Activated CD4-positive, CD25-positive, alpha-beta regulatory T cell treated with anti-CD3 and anti-CD28 coated beads, Interleukin-2, amount 50 U/mL, for 24 hours (primary cell): ENCODE results near the gene ZSWIM1.
"Not testable (repeated sequence)": the region's sequence is repeated elsewhere in the genome, so short reads cannot be mapped to it uniquely, and the experiment has no call there.

ENCODE experiments used
- ATAC-seq, 2 donors: fragments of 150-1000 bp; cut with Tn5 transposase; one replicate each; pipeline ENCODE4 v1.10.0; 2021; ENCODE audit warnings: mild to moderate bottlenecking in 1 of 2, moderate library complexity in 1 of 2

The ZSWIM1 gene

DNA sequence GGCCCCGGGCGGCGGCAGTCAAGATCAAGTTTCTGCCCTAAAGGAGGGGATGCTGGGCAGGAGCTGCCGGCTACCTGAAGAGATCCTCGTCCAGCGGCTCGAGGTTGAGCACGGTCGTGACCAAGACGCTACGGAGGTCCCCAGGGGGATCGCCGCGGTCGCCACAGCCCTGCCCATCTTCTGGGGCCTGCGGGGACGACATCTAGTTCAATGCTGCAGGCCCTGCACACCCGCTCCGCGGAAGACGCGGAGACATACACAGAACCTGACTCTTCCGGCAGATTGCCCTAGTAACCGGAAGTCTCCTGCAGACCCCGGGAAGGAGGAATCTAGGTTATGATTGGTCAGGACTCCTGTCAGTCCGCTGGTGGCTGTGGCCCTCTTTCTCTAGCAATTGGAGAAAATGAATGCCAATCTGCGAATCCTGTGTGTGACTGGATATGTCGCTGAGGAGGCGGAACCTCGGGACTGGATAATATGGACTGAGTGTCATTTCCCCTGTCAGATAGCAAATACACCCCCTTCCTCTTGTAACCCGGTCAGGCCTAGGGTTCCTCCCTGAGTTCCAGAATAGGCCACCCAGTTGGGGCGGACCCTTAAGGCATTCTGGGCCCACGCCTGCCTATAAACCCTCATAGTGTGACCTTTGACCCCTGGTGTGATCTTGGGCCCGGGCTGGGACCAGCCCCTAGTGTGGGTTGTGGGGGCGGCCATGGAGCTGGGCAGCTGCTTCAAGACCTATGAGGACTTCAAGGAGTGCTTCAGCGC, 23.7 kb upstream of the ZSWIM1 start, which contains the start of the genes ACOT8 and ZSWIM3:
Gene ACOT8, minus strand, starts transcription at position 279 of the 768 bp plus-strand sequence. Its CDS starts 77 bp downstream, at position 202.
Gene ZSWIM3, plus strand, starts transcription at position 501 of the 768 bp plus-strand sequence. Its CDS starts 212 bp downstream, at position 713.
- peak; percentile 99 for ATAC-seq

DNA sequence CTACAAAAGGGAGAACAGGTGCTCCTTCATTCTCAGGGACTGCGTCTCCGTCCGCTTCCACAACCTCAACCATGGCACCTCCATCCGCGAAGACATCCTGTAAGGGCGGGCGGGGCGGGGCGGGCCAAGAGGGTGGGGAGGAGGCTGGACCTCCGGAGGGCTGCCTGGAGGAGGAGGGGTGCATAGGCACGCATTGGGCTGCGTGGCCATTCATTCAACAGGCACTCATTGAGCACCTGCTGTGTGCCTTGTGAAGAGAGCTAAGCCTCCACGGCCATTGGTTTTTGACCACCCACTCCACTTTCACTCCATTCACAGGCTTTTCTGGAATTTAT, 23.2 kb upstream of the ZSWIM1 start:
- peak; percentile 8 to 18 for ATAC-seq

DNA sequence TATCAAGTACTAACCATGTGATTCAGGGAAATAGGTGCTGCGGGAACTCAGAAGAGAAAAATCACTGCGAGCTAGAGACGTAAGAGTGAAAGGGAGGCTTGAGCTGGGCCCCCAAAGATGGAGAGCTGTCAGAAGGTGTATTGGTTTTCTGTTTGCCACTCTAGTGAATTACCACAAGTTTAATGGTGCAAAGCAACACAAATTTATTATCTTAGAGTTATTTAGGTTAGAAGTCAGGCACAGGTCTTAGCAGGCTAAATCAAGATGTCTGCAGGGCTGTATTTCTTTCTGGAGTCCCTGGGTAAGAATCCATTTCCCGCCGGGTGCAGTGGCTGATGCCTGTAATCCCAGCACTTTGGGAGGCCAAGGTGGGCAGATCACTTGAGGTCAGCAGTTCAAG, 21.1 kb upstream of the ZSWIM1 start:
- ATAC-seq, result no peak

DNA sequence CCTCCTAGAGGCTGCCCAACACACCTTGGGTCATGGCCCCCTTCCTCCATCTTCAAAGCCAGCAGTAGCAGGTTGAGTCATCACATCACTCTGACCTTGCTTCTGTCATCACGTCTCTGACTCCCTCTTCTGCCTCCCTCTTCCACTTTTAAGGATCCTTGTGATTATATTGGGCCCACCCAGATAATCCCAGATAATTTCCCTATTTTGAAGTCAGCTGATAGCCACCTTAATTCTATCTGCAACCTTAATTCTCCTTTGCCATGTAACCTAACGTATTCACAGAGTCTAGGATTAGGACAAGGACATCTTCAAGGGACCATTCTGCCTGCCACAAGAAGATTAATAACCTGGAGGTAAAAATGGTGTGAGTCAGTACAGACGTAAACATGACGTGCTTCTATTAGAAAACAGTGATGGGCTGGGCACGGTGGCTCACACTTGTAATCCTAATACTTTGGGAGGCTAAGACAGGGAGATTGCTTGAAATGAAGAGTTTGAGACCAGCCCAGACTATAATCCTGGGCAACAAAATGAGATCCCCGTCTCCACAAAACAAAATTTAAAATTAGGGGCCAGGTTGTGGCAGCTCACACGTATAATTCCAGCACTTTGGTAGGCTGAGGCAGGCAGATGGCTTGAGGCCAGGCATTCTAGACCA, 20.3 kb upstream of the ZSWIM1 start:
- no peak for ATAC-seq

DNA sequence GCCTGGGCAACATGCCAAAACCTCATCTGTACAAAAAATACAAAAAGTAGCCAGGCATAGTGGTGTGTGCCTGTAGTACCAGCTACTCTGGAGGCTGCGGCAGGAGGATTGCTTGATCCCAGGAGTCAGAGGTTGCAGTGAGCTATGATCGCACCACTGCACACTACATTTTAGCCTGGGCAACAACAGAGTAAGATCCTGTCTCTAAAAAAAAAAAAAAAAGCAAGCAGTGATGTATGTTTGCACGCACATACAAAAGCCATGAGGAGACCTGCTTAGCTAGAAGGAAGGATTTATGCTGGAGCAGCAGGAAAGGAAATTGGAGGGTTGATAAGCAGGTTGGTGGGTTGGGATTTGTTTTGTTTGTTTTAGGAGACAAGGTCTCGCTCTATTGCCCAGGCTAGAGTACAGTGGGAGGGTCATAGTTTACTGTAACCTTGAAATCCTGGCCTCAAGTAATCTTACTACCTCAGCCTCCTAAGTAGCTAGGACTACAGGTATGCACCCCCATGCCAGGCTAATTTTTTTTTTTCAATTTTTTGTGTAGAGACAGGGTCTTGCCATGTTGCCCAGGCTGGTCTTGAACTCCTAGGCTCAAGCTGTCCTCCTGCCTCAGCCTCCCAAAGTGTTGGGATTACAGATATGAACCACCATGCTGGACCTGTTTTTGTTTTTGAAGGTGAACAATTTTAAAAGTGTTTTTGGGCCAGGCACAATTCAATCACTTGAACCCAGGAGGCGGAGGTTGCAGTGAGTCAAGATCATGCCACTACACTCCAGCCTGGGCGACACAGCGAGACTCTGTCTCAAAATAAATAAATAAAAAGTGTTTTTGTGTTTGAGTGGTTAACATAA, 19.6 kb upstream of the ZSWIM1 start:
- no peak for ATAC-seq

DNA sequence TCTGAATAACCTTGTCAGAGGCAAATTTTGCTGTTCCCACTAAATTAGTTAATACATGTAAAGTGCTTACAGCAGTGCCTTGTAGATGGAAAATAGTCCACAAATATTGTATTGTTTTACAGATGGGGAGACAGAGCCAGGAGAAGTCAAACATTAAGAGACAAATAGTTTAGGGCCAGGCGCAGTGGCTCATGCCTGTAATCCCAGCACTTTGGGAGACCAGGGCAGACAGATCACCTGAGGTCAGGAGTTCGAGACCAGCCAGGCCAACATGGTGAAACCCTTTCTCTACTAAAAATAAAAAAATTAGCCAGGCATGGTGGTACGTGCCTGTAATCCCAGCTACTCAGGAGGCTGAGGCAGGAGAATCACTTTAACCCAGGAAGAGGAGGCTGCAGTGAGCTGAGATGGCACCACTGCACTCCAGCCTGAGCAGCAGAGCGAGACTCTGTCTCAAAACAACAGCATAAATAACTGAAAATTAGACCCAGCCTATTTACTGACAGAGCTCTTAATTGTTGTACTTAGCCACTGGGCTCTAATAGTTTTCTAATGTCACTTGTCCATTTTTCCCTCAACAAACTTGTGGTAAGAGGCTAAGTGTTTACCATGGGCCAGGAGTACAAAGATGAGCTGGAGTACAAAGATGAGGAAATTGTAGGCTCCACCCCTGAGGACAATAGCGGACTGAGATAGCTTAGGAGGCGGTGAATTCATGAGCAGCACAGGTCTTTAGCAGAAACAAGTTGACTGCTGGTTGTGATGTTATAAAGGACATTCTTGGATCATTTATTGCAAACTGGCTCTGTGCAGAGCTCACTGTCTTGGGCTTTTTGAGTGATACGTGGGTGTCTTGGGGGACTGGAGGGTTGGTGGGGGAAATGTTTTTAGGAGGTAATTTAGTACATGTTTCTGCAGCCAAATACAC, 17.2 kb upstream of the ZSWIM1 start:
- no peak for ATAC-seq

DNA sequence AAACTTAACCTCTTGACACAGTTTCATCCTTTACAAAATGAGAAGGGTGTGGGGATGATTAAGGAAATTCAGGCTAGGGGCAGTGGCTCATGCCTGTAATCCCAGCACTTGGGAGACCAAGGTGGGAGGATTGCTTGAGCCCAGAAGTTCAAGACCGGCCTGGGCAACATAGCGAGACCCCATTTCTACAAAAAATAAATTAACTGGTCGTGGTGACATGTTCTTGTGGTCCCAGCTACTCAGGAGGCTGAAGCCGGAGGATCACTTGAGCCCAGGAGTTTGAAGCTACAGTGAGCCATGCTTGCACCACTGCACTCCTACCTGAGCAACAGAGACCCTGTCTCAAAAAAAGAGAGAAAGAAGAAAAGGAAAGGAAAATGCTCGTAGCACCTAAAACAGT, 14.6 kb upstream of the ZSWIM1 start:
- no peak for ATAC-seq

DNA sequence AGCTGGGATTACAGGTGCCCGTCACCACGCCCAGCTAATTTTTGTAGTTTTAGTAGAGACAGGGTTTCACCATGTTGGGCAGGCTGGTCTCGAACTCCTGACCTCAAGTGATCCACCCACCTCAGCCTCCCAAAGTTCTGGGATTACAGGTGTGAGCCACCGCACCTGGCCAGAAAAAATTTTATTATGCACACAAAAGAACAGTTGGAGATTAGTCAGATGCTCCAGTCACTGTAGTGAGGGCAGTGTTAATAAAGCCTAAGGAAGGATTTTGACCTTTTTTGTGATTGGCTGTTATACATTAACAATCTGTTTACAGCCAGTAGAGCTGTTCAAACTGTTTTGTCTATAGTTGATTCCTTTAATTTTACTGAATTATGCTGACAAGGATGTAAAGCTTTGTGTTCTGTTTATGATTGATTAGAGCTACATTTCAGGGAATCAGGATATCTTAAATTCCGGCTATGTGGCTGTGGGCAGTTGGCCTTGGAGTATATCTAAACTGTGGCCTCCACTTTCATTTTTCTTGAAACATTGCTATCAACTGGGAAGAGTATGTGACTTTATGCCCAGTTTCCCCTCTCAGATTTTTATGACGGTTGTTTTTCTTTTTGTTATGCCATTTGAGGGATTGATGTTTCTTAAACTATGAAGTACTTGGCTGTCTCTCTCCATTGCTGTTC, 13.8 kb upstream of the ZSWIM1 start:
- no peak for ATAC-seq

DNA sequence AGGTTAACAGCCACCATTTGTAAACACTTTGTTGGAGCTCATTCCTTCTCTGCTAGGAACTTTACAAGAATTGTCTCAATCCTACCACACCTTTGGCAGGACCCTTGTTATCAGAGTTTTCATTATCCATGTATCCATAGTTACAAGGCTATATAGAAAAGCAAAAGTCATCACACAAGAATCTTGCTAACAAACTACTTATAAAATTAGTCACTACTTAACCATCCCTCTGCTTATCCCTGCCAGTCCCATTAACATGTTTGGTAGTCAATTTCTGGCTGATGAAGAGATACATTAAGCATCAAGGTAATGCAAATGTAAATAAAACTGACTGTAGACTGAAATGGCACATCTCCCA, 13.2 kb upstream of the ZSWIM1 start:
- no peak for ATAC-seq

DNA sequence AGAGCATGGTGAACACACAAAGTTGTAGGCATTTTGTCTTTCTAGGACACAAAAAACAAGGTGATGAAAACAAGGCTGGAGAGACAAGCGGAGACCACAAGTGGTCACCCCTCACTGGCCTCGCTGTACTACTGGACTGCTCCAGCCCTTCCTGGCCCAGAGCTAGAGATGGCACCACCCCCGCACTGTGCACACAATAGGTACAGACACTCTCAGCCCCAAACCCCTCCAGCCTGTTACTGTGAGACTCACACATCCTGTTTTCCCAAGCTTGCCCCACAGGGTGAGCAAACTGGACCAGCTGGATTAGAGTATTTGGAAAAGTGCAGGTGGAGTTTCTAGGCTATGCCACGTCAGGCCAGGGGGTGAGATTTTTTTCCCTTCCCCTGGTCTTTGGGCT, 8.4 kb upstream of the ZSWIM1 start:
- no peak for ATAC-seq

DNA sequence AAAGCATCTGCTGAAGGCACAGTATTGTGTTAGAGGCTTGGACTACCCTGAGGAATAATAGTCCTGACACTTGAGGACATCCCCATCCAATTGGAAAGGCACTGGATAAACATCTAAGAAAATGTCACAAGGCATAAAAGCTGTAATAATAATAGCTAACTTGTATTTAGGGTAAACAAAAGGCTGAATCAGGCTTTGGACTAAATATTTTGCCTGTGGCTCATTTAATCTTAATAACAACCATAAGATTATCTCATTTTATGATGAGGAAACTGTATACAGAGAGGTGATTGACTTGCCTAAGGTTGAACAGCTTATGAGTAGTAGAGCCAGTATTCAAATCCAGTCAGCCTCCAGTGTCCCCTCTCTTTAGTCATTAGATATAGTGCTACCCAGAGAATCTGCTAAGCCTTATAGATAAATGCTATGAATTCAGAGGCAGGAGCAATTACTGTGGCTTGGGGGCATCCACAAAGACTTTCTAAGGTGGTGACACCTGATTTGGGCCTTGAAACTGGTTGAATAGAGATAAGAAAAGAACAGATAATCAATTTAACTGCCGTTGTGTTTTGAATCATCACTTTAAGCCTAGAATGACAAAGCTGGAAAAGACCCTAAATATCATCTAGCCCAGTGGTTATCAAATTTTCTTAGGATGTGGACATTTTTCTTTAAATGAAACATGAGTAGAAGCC, 7.5 kb upstream of the ZSWIM1 start:
- no peak for ATAC-seq

DNA sequence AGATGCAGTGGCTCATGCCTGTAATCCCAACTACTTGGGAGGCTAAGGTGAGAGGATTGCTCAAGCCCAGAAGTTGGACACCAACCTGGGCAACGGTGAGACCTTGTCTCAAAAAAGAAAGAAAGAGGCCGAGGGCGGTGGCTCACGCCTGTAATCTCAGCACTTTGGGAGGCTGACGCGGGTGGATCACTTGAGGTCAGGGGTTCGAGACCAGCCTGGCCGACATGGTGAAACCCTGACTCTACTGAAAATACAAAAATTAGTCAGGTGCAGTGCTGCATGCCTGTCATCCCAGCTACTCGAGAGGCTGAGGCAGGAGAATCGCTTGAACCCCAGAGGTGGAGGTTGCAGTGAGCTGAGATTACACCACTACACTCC, 6.9 kb upstream of the ZSWIM1 start:
- ATAC-seq, result not testable (repeated sequence)

DNA sequence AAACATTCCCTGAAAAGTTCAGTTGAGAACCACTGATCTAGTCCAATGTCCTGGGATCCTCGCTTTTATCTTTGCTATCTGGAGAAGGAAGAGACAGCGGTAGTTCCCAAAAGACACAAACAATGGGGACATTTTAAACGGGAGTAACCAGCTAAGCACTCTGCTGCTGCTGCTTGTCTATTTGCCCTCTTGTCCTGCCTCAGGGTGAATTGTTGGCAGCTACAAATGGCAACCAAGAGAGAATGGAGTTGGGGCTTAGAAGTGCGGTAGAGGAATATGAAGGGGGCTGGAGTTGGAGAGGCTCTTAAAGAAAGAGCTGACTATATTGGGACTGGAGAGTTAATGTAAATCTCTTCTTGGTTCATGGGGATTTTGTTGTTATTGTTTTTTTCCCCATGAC, 6.5 kb upstream of the ZSWIM1 start:
- no peak for ATAC-seq

DNA sequence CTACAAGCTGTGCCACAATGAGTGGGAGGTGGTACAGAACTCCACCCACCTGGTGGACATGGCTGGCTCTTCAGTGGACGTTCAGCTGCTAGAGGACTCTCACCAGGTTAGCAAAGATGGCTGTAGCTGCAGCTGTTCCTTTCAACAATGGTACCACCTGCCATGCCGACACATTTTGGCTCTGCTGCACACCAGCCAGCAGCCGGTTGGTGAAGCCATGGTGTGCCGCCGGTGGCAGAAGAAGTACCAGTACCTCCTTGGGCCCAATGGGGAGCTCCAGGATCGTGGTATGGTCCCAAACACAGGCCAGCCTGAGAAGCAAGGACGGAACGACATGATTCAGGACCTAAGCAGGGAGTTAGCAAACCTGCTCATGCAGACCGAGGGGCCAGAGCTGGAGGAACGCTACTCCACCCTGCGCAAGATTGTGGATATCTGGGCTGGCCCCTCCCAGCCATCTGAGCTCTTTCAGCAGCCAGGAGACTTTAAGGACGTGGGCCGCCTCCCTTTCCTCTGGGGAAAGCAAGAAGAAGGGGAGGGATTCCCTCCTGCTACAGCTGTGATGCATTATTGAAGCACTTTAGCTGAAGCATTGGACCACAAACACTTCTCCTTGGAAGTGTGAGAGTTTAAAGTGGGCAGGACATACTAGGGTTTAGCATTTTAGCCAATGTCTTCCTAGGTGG, 2.8 kb upstream of the ZSWIM1 start:
- no peak for ATAC-seq

DNA sequence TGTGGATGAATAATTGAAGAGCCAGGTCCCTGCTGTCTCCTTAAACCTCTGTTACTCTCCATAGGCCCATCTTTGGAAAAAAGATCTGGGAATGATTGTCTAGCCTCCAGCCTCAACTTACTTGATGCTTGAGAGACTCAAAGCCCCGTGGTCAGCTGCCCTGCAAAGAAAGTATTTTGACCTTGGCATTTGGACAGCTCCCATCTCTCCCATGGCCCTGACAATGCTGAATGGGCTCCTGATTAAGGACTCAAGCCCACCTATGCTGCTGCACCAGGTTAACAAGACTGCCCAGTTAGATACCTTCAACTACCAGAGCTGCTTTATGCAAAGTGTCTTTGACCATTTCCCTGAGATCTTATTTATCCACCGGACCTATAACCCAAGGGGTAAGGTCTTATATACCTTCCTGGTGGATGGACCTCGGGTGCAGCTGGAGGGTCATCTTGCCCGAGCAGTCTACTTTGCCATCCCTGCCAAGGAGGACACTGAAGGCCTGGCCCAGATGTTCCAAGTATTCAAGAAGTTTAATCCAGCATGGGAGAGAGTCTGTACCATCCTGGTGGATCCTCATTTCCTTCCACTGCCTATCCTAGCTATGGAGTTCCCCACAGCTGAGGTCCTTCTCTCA, 1.6 kb downstream of the ZSWIM1 start:
- no peak for ATAC-seq

DNA sequence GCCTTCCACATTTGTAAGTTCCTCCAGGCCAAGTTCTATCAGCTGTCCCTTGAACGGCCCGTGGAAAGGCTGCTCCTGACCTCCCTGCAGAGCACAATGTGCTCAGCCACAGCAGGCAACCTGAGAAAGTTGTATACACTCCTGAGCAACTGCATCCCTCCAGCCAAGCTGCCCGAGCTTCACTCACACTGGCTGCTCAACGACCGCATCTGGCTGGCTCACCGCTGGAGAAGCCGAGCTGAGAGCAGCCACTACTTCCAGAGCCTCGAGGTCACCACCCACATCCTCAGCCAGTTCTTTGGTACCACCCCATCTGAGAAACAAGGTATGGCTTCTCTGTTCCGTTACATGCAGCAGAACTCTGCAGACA, 2.1 kb downstream of the ZSWIM1 start:
- ATAC-seq, result no peak

DNA sequence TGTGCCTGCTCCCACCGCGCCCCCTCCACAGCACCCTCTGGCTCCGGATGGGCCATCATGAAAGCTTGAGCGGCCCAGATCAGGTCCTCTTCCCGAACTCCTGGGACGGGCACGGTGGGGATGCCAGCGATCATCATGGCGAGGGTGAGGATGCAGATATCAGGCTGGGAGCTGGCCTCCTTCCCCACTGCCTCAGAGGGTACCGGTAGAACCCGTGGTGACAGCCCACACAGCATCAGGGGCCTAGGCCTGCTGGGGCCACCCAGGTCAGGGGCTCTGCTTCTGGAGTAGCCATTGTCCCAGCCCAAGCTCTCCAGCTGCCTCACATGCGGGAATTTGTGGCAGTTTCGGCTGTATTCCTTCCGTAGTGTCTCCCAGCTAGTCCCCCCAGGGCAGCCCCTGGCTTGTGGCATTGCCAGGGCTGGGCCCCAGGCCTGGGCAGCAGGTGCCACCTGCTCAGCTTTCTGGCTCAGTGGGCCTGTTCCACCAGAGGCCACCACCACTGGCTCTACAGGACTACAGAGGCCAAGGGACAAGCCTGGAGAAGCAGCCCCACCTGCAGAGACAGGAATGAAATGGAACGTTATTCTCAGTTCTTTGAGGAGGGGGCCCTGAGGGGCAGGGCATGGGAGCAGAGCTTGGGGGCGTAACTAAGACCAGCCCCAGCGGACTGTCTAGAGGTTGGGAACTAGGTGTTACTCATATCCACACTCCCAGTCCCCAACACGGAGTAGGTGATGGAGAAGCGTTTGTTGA, 5.7 kb downstream of the ZSWIM1 start:
- ATAC-seq, result no peak

DNA sequence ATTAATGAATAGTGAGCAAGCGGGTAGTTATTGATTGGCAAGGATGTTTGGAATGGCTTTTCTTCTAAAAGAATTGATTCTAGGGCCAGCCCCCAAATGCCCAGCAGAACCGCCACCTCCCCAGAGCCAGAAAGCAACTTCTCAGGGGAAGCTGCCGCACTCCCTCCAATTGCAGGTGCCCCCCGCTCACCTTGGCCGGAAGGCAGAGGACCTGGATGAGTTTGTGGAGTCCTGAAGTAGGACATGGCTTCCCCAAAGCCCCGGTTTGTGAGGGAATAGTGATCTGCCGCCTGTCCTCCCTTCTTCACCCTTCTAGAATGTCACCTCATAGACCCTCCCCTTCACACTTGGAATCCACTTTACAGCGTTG, 6.3 kb downstream of the ZSWIM1 start, which contains the start of gene SPATA25:
Gene SPATA25, minus strand, starts transcription at position 277 of the 370 bp plus-strand sequence. Its CDS starts 32 bp downstream, at position 245.
- ATAC-seq, result no peak

DNA sequence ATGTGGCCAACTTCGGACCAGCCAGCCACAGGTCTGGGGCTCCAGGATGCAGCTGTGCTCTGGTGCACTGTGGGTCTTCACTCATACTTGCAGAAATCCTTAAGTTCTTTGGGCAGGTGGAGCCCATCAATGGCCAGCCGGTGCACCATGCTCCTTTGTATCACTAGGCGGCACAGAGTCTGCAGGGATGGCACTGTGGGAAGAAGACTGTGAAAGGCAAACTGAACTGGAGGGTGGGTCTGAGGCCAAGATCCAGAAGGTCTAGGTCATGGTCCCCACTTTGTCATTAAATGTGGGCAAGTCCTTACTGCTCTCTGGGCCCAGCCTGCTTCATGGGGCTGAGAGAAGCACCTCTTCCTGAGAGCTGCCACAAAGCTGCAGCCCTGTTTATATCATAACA, 7.7 kb downstream of the ZSWIM1 start:
- ATAC-seq, result no peak
